GM03348 (cell line): Measurements from ENCODE around the gene ZDHHC24.

Source experiments
- DNase-seq: peaks from one replicate; pipeline ENCODE4 v3.0.0; 2012; ENCODE audit warnings: low spot score

ZDHHC24 gene

GRCh38 chr11:66566221-66566620, 20.4 kb upstream of the ZDHHC24 start:
- no peak for DNase-seq

GRCh38 chr11:66564984-66565383, 19.1 kb upstream of the ZDHHC24 start:
- DNase-seq, result no peak

GRCh38 chr11:66564538-66564937, 18.7 kb upstream of the ZDHHC24 start:
- no peak for DNase-seq

- DNase-seq, result no peak
Observed at GRCh38 chr11:66563832-66564231, 18.0 kb upstream of the ZDHHC24 start.

- DNase-seq, result no peak
Observed at GRCh38 chr11:66562907-66563583, 17.2 kb upstream of the ZDHHC24 start.

GRCh38 chr11:66562275-66562674, 16.4 kb upstream of the ZDHHC24 start:
- DNase-seq, result no peak

- DNase-seq, result no peak
Observed at GRCh38 chr11:66561975-66562248, 16.1 kb upstream of the ZDHHC24 start.

- no peak for DNase-seq
Observed at GRCh38 chr11:66561178-66561974, 15.5 kb upstream of the ZDHHC24 start.

- no peak for DNase-seq
Observed at GRCh38 chr11:66559866-66560676, 14.2 kb upstream of the ZDHHC24 start.

- DNase-seq, result peak; percentile 51
Observed at GRCh38 chr11:66559142-66559865, 13.5 kb upstream of the ZDHHC24 start.

GRCh38 chr11:66557733-66558326, 12.0 kb upstream of the ZDHHC24 start:
- no peak for DNase-seq

GRCh38 chr11:66556086-66556485, 10.2 kb upstream of the ZDHHC24 start:
- DNase-seq, result no peak

- no peak for DNase-seq
Observed at GRCh38 chr11:66555416-66555815, 9.6 kb upstream of the ZDHHC24 start.

GRCh38 chr11:66554602-66555001, 8.8 kb upstream of the ZDHHC24 start:
- no peak for DNase-seq

GRCh38 chr11:66550887-66551286, 5.0 kb upstream of the ZDHHC24 start:
- no peak for DNase-seq

- no peak for DNase-seq
Observed at GRCh38 chr11:66549696-66550095, 3.8 kb upstream of the ZDHHC24 start.

GRCh38 chr11:66548774-66549630, 3.2 kb upstream of the ZDHHC24 start:
- no peak for DNase-seq

- no peak for DNase-seq
Observed at GRCh38 chr11:66548041-66548440, 2.2 kb upstream of the ZDHHC24 start.

GRCh38 chr11:66547662-66548009, 1.8 kb upstream of the ZDHHC24 start:
- DNase-seq, result no peak

GRCh38 chr11:66546966-66547661, 1.3 kb upstream of the ZDHHC24 start:
- DNase-seq, result no peak
